ENCODE measurements around the gene KCNK13.

The KCNK13 gene

GRCh38 chr14:90042496-90043252, 19.1 kb upstream of the KCNK13 start:
- no peaks in the 10 kb centered on the region for H3K27me3 Mint-ChIP-seq (ENCODE audit: low read depth)
- H3K4me1 Mint-ChIP-seq, result peaks cover 22% of the 10 kb centered on the region
- TF ChIP-seq, protein P1, sequence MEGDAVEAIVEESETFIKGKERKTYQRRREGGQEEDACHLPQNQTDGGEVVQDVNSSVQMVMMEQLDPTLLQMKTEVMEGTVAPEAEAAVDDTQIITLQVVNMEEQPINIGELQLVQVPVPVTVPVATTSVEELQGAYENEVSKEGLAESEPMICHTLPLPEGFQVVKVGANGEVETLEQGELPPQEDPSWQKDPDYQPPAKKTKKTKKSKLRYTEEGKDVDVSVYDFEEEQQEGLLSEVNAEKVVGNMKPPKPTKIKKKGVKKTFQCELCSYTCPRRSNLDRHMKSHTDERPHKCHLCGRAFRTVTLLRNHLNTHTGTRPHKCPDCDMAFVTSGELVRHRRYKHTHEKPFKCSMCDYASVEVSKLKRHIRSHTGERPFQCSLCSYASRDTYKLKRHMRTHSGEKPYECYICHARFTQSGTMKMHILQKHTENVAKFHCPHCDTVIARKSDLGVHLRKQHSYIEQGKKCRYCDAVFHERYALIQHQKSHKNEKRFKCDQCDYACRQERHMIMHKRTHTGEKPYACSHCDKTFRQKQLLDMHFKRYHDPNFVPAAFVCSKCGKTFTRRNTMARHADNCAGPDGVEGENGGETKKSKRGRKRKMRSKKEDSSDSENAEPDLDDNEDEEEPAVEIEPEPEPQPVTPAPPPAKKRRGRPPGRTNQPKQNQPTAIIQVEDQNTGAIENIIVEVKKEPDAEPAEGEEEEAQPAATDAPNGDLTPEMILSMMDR (IDR thresholded peaks at IDR 0.05; ENCODE audit: unreplicated experiment in 3 of 3), result no peak
- H3K9me3 Mint-ChIP-seq, result no peaks in the 10 kb centered on the region
- H3K27ac Mint-ChIP-seq, result no peak overlapping the region
- peaks cover 35% of the 10 kb centered on the region for H3K36me3 Mint-ChIP-seq (ENCODE audit: low read depth)
- no peak overlapping the region for H3K4me3 Mint-ChIP-seq

DNA sequence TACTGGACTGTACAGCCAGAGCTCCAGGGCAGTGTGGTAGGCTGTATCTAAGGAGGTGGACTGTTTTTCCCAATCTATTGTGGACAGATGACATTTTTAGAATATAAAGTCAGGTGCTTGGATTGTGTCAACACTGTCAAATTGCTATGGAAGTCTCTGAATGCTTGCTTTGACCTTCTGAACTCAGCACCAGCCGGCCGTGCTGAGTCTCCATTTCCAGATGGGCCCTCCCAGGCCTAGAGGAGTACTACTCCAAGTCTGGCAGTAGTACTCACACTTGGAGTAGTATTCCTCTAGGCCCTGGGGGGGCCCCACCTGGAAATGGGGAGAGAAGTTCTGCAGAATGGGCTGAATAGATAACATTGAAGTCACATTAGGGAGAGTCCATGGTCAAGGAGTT, 16.2 kb upstream of the KCNK13 start:
- Mint-ChIP-seq H3K9me3 (no peaks in the 10 kb centered on the region), H3K4me3 (no peak overlapping the region), H3K36me3 (ENCODE audit: low read depth) (peaks cover 21% of the 10 kb centered on the region), H3K27ac (no peak overlapping the region), H3K4me1 (peaks cover 19% of the 10 kb centered on the region), H3K27me3 (ENCODE audit: low read depth) (peaks cover 5% of the 10 kb centered on the region)
- TF ChIP-seq, protein P1 (IDR thresholded peaks at IDR 0.05; ENCODE audit: unreplicated experiment in 3 of 3), result no peak

- TF ChIP-seq, protein P1 (IDR thresholded peaks at IDR 0.05; ENCODE audit: unreplicated experiment in 3 of 3), result no peak
- H3K9me3 Mint-ChIP-seq, result no peaks in the 10 kb centered on the region
- no peaks in the 10 kb centered on the region for H3K4me1 Mint-ChIP-seq
- H3K36me3 Mint-ChIP-seq (ENCODE audit: low read depth), result peaks cover 7% of the 10 kb centered on the region
- peaks cover 15% of the 10 kb centered on the region for H3K27me3 Mint-ChIP-seq (ENCODE audit: low read depth)
- H3K27ac Mint-ChIP-seq, result no peak overlapping the region
- H3K4me3 Mint-ChIP-seq, result no peak overlapping the region
These were observed 12.4 kb upstream of the KCNK13 start for GRCh38 chr14:90049390-90049789.

DNA sequence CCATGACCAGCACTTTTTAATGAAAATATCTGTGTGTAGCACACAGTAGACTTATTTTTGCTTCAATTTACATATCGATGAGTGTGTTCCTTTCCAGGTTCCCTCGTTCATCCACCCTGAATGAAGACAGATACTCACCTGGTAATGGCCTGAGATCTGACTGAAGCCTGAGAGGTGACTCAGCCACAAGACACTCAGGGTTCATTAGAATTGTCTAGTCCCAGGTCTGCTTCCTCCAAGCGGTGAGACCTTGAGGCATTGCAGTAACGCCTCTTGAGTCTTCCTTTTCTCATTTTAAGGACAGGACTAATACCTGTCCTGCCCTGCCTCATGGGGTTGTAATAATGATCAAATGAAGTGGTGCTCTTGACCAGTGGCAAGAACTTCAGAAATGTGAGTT, 11.5 kb upstream of the KCNK13 start:
- Mint-ChIP-seq H3K4me3 (no peak overlapping the region), H3K4me1 (no peaks in the 10 kb centered on the region), H3K27ac (no peak overlapping the region), H3K27me3 (ENCODE audit: low read depth) (peaks cover 24% of the 10 kb centered on the region), H3K36me3 (ENCODE audit: low read depth) (peaks cover 4% of the 10 kb centered on the region), H3K9me3 (no peaks in the 10 kb centered on the region)
- TF ChIP-seq, protein P1 (IDR thresholded peaks at IDR 0.05; ENCODE audit: unreplicated experiment in 3 of 3), result no peak

DNA sequence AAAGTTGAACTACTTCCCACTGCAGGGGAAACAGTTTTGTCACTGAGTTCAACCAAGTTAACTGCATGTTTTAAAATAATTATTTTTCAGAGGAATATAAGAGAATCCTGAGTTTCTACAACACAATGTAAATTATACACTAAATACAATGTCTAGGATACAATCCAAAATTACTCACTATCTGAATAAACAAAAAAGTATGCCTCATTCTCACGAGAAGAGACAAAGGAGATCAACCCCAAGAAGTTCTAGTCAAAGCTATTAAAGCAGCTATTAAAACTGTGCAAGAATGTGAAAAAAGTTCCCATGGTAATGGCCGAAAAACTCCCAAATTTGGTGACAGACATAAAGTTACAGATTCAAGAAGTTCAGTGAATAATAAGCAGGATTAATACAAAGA, 8.8 kb upstream of the KCNK13 start:
- Mint-ChIP-seq H3K9me3 (no peaks in the 10 kb centered on the region), H3K27me3 (ENCODE audit: low read depth) (peaks cover 42% of the 10 kb centered on the region), H3K4me3 (no peak overlapping the region), H3K4me1 (no peaks in the 10 kb centered on the region), H3K36me3 (ENCODE audit: low read depth) (no peaks in the 10 kb centered on the region), H3K27ac (no peak overlapping the region)
- TF ChIP-seq, protein P1 (IDR thresholded peaks at IDR 0.05; ENCODE audit: unreplicated experiment in 3 of 3), result no peak

- H3K9me3 Mint-ChIP-seq, result peaks cover 5% of the 10 kb centered on the region
- no peaks in the 10 kb centered on the region for H3K4me1 Mint-ChIP-seq
- peaks cover 55% of the 10 kb centered on the region for H3K27me3 Mint-ChIP-seq (ENCODE audit: low read depth)
- H3K4me3 Mint-ChIP-seq, result no peak overlapping the region
- TF ChIP-seq, protein P1 (IDR thresholded peaks at IDR 0.05; ENCODE audit: unreplicated experiment in 3 of 3), result no peak
- no peak overlapping the region for H3K27ac Mint-ChIP-seq
- H3K36me3 Mint-ChIP-seq (ENCODE audit: low read depth), result peaks cover 5% of the 10 kb centered on the region
These were observed 7.0 kb upstream of the KCNK13 start for GRCh38 chr14:90054803-90055202.

All from nephron (organoid).